HK-2 (cell line): ENCODE measurements around the gene SPATA45.
A peak's percentile ranks its signal among the peaks of the same experiment; 100 is the strongest.
"Not testable (repeated sequence)": the region's sequence is repeated elsewhere in the genome, so short reads cannot be mapped to it uniquely, and the experiment has no call there.

ENCODE experiments used
- DNase-seq: peaks from one replicate; pipeline ENCODE4 v3.0.0-alpha.2; 2018; ENCODE audit not compliant: unreplicated experiment

Gene SPATA45

GRCh38 chr1:212847549-212847948, at the start of gene SPATA45:
SPATA45 (minus strand) TSS chr1:212847649; CDS start chr1:212836149, 11,500 bp downstream.
- DNase-seq: no peak

DNA sequence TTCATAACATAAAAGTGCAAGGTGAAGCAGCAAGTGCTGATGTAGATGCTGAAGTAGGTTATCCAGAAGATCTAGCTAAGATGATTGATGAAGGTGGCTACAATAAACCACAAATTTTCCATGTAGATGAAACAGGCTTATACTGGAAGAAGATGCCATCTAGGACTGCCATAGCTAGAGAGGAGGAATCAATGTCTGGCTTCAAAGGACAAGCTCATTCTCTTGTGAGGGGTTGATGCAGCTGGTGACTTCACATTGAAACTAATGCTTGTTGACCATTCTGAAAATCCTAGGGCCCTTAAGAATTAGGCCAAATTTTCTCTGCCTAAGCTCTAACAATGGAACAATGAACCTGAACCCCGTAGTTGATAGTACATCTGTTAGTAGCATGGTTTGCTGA, 44.7 kb upstream of the SPATA45 start:
- no peak for DNase-seq

DNA sequence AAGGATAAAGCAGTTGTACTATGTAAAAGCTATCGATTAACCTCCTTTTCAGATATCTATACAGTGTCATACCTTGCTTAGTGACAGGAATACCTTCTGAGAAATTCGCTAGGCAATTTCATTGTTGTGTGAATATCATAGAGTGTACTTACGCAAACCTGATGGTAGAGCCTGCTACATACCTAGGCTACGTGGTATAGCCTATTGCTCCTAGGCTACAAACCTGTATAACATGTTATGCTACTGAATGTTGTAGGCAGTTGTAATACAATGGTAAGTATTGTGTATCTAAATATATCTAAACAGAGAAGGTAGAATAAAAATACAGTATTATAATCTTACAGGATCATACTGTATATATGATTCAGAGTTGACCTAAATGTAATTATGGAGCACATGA, 37.1 kb upstream of the SPATA45 start:
- DNase-seq: no peak

GRCh38 chr1:212879947-212880690, 32.7 kb upstream of the SPATA45 start:
- DNase-seq: no peak

GRCh38 chr1:212878418-212878817, 31.0 kb upstream of the SPATA45 start:
- no peak for DNase-seq

- DNase-seq: no peak
These were observed 26.1 kb upstream of the SPATA45 start for GRCh38 chr1:212873518-212873917.

DNA sequence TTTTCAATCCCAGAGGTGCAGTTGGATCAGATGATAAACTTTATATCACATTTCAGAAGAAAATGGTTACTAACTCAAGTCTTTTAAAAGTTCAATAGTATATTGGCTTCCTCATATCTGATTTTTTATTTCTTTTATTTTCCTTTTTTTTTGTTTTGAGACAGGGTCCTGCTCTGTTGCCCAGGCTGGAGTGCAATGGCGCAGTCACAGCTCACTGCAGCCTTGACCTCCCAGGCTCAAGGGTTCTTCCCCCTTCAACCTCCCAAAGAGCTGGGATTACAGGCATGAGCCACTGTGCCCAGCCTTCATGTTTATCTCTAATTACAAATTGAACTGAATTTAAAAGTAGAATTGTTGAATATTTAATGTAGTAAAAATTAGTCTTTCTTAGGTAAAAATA, 24.5 kb upstream of the SPATA45 start:
- no peak for DNase-seq

DNA sequence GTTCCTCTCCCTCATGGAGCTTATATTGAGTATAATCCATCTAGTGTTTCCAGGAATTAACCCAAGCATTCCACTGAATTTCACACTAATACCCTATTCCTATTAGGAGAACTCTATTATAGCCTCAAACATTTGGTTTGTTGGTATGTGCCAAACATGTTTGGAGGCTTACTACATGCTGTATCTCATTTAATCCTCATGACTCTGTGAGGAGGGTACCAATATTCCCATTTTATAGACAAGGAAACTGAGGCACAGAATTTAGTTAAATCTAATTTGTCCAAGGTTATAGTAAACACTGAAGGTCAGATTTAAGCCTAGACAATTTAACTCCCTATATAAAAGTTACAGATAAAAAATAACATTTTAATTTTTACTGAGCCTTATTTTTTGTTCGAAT, 19.7 kb upstream of the SPATA45 start:
- no peak for DNase-seq

DNA sequence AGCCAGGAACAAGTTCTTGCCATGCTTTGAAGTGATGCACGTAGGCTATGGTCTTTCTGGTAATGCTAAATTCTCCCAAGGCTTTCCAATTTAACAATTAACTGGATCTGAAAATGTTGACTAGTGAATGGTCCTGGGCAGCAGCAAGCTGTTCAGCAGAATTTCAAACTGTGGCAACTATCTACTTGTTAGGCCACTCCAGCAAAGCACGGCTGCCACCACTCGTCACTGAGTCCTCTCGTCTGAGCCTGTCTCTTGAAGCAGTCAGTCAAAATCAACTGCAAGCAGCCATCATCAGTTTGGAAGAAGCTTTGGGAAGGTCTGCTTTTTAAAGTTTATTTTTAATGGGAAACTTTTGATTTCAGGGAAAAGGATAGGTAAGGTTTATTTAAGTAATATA, 16.8 kb upstream of the SPATA45 start:
- DNase-seq: no peak

- not testable (repeated sequence) for DNase-seq
These were observed 15.9 kb upstream of the SPATA45 start for GRCh38 chr1:212863345-212863744.

- no peak for DNase-seq
These were observed 14.8 kb upstream of the SPATA45 start for GRCh38 chr1:212862111-212862690.

DNA sequence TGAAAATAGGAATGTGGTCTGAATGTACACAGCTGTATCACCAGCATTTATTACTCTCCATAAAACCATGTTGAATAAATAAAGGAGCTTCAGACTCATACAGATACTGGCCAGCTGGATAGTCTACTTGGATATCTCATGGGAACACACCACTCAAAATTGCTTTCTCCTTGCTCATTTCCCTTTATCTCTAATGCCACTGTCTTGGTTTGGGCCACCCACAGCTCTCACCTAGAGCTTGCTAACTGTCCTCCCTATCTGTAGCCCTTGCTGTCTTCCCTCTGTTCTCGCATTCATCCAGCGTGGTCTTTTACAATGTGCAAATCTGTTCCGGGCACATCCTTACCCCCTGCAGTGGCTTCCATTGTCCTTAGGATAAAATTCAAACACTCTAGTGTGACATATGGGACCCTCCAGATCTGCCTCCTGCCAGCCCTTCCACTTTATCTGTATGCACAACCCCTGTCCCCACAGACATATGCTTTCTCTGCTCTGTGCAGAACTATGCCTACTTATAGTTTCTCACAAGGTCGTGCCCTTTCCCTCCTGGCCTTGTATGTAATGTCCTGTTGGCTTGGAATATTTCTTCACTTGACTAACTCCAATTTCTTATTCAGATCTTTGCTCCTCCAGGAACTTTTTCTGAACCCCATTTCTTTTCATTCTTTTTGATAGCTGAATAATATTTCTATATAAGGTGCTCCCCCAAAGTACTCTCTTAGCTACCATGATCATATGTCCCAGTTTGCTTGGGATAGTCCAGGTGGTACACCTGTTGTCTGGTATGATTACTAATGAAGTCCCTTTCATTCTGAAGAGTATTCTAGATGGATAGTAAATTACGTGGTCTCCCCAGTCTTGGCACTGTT, 13.5 kb upstream of the SPATA45 start:
- no peak for DNase-seq

DNA sequence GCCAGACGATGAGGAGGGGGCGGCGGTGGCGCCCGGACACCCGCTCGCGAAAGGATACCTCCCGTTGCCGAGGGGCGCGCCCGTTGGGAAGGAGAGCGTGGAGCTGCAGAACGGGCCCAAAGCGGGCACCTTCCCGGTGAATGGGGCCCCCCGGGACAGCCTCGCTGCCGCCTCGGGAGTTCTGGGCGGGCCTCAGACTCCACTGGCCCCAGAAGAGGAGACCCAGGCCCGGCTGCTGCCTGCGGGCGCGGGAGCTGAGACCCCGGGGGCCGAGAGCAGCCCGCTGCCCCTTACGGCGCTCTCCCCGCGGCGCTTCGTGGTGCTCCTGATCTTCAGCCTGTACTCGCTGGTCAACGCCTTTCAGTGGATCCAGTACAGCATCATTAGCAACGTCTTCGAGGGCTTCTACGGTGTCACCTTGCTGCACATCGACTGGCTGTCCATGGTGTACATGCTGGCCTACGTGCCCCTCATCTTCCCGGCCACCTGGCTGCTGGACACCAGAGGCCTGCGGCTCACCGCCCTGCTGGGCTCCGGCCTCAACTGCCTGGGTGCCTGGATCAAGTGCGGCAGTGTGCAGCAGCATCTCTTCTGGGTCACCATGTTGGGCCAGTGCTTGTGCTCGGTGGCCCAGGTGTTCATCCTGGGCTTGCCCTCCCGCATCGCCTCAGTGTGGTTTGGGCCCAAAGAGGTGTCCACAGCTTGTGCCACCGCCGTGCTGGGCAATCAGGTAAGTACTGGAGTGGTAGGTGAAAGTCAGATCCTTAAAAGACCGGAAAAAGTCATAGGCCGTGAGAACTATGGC, 11.2 kb upstream of the SPATA45 start:
- DNase-seq: peak; percentile 58

DNA sequence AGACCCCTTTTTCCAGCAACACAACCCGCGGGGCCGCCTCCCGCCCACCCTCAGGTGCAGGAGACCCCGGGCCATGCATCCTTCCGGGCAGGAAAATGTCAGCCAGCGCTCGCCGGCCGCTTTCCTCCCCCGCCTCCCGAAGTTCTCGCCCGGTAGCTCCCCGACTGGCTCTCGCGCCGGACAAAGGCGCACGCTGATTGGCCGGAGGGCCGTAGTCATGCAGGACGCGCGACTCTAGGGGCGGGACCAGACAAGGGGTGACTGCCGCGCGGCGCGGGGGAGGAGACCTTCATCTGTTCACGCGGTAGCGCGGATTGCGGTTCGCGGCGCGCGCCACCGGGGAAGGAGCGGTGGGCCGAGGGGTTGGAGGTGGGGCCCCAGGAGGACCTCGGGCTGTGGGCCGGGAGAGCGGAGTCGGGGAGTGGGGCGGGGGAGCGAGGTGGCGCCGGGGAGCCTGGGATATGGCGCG, 10.6 kb upstream of the SPATA45 start, which contains the start of gene FLVCR1:
Gene FLVCR1, plus strand, starts transcription at position 284 of the 469 bp plus-strand sequence. Its CDS starts 178 bp downstream, at position 462.
- peak; percentile 99 for DNase-seq

GRCh38 chr1:212856755-212857154, 9.3 kb upstream of the SPATA45 start:
- DNase-seq: no peak

DNA sequence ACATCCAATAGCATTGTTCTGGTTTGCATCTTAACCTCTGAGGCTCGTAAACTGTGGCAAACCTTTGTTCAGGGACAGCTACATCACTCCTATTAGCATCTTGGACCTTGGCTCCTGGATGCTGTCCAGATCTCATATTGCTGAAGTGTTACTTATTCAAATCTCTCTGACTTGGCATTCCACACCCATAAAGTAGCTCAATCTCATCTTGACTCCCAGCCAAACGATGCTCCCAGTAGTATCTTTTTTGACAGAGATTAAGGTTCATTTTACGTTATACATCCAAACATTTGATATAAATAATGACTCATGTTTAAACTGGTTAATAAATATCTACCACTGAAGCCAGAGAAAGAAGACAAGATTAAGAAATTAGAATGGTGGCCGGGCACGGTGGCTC, 6.2 kb upstream of the SPATA45 start:
- no peak for DNase-seq

- no peak for DNase-seq
These were observed 4.7 kb upstream of the SPATA45 start for GRCh38 chr1:212852105-212852688.

DNA sequence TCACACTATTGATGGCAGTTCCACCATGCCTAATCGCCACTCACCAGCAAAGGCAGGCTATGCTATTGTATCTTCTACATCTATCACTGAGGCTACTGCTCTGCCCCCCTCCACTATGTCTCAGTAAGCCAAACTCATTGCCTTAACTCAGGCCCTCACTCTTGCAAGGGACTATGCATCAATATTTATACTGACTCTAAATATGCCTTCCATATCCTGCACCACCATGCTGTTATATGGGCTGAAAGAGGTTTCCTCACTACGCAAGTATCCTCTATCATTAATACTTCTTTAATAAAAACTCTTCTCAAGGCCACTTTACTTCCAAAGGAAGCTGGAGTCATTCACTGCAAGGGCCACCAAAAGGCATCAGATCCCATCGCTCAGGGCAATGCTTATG, 2.9 kb downstream of the SPATA45 start:
- not testable (repeated sequence) for DNase-seq

GRCh38 chr1:212838145-212838544, 9.3 kb downstream of the SPATA45 start:
- DNase-seq: no peak

DNA sequence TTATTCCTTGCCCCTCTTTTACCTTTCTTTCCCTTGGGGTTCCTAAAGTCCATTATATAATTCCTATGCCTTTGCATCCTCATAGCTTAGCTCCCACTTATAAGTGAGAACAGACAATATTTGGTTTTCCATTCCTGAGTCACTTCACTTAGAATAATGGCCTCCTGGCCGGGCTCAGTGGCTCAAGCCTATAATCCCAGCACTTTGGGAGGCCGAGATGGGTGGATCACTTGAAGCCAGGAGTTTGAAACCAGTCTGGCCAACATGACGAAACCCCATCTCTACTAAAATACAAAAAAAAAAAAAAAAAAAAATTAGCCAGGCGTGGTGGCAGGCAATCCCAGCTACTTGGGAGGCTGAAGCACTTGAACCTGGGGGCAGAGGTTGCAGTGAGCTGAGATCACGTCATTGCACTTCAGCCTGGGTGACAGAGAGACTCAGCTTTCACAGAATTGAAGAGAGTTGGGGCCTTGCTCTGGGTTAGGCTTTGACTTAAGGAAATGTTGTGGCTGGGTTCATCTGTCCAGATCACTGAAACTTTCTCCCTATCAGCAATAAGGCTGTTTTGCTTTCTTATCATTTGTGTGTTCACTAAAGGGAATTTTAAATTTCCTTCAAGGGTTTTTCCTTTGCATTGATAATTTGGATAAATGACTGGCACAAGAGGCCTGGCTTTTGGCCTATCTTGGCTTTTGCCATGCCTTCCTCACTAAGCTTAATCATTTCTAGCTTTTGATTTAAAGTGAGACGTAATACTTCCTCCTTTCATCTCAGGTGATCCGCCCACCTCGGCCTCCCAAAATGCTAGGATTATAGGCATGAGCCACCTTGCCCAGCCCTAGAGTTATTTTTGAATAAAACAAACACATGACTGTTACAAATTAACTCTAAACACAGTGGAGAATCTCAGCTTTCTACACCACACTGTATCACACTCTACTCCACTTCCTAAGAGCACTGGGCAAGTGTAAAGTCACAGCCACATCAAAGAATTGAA, 13.9 kb downstream of the SPATA45 start:
- DNase-seq: peak; percentile 22
